ENCODE data around the gene HINT2.

HINT2 gene

DNA sequence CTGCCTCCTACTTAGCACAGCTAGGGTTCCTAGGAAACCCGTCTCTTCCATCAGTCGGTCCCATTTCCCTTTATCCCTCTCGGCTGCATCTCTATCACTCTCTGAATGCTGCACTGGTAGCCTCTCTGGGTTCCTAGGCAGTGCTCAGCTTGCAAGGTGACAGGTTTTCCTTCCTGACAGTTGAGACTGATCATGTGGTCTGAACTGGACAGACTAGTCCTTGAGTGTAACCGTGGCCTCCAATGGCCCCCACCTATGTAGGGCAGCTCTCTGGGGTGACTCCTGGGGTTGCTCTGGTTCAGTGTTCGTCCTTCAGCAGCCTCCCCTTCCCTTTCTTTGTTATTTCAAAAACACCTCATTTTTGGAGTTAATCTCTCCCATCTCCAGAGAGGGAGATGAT lies 18.0 kb upstream of the HINT2 start:
- TF ChIP-seq, protein P1, sequence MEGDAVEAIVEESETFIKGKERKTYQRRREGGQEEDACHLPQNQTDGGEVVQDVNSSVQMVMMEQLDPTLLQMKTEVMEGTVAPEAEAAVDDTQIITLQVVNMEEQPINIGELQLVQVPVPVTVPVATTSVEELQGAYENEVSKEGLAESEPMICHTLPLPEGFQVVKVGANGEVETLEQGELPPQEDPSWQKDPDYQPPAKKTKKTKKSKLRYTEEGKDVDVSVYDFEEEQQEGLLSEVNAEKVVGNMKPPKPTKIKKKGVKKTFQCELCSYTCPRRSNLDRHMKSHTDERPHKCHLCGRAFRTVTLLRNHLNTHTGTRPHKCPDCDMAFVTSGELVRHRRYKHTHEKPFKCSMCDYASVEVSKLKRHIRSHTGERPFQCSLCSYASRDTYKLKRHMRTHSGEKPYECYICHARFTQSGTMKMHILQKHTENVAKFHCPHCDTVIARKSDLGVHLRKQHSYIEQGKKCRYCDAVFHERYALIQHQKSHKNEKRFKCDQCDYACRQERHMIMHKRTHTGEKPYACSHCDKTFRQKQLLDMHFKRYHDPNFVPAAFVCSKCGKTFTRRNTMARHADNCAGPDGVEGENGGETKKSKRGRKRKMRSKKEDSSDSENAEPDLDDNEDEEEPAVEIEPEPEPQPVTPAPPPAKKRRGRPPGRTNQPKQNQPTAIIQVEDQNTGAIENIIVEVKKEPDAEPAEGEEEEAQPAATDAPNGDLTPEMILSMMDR (IDR thresholded peaks at IDR 0.05; ENCODE audit: borderline replicate concordance, control extremely low read depth, extremely low read depth, insufficient read depth, missing control alignments): no peak
- DNase-seq (ENCODE audit: low spot score): no peak
- in situ Hi-C loops (cut with MboI; ENCODE audit: low sequenced_read_pairs, unreplicated experiment): no loop called here

DNA sequence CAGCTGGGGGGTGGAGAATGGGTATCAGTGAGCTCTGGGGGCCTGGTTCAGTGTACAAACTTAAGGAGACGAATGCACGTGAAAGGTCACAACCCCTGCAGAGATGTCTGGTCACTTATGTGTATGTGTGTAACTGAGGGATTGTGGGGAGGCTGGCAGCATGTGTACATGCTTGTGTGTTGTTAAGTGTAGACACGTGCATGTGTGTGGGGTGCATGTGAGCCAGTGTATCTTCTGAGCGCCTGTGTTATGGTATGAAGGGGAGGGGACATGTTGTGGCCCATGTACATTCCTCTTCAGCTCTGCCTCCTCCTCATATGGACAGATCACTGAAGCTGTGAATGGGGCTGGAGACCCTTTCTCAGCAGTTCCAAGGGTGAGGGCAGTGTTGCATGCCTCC lies 16.2 kb upstream of the HINT2 start:
- no peak for DNase-seq (ENCODE audit: low spot score)
- in situ Hi-C loops (cut with MboI; ENCODE audit: low sequenced_read_pairs, unreplicated experiment): no loop called here
- TF ChIP-seq, protein P1 (IDR thresholded peaks at IDR 0.05; ENCODE audit: borderline replicate concordance, control extremely low read depth, extremely low read depth, insufficient read depth, missing control alignments): no peak

DNA sequence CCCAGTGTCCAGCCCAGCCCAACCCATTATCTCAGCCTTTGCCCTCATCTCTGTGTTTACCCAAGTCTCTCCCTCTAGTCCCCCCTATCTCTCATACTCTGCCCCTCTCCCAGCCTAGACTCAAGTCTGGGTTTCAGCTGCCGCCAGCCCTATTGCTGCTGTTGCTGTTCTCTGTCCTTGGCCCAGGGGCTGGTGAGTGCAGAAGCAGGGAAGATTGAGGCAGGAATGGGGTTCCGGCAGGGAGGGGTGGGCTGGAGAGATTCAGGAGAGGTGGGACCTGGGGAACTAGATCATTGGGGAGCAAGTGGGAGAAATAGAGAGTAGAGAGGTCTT lies 14.9 kb upstream of the HINT2 start:
- in situ Hi-C loops (cut with MboI; ENCODE audit: low sequenced_read_pairs, unreplicated experiment): loop anchor here (10.0 kb wide), 1 partner anchor 55 kb away; no protein-coding TSS in a partner anchor
- TF ChIP-seq, protein P1 (IDR thresholded peaks at IDR 0.05; ENCODE audit: borderline replicate concordance, control extremely low read depth, extremely low read depth, insufficient read depth, missing control alignments): no peak
- no peak for DNase-seq (ENCODE audit: low spot score)

DNA sequence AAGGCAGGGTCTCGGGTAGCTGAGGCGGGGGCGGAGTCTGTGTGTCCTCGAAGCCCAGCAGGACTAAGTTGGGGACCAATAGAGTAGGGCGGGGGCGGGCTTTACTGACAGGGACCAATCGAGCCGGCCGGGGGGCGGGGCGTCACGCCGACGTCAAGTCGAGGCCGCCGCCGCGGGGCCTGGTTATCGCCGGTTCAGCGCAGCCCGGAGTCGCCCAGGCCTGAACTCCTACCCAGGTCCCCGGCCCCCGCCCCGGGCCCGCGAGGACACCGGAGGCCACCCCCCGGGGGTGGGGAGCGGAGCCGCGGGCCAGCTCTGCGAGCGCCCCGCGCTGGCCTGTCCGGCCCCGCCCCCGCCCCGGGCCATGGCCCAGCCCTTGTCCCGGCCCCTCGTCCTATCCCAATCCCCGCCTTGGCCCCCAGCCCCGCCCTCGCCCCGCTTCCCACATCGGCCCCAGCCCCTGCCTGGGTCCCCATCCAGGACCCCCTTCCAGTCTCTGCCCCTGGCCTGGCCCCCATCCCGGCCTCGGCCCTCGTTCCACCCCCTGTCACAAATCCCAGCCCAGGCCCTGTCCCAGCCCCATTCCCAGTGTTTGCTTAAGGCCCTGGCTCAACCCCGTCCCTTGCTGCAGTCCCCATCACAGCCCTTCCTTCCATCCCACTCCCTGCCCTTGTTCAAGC lies 14.4 kb upstream of the HINT2 start, which contains the start of gene TMEM8B:
TSS of gene TMEM8B (plus strand) at position 145 of the 680 bp plus-strand sequence. CDS start at position 365, 220 bp downstream.
- peak; percentile 96 for DNase-seq (ENCODE audit: low spot score)
- TF ChIP-seq, protein P1 (IDR thresholded peaks at IDR 0.05; ENCODE audit: borderline replicate concordance, control extremely low read depth, extremely low read depth, insufficient read depth, missing control alignments): no peak
- in situ Hi-C loops (cut with MboI; ENCODE audit: low sequenced_read_pairs, unreplicated experiment): loop anchor here (10.0 kb wide), 1 partner anchor 56 kb away; no protein-coding TSS in a partner anchor

DNA sequence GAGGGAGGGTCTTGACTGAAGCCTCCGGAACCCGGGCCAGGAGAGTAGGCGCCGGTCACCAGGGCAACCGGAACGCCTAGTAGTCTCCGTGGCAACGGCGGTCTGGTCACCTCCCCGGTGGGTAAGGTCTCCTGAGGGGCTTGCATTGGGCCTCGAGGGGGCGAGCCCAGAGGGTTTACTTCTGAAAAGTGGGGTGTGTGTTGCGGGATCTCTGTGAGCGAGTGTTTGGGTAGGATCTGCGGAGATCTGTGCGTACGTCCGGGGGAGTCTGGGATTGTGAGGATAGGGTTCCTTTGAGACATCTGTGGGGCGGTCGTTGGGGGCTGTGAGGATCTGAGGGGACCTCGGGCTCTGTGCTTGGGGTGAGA lies 13.9 kb upstream of the HINT2 start, which contains the start of gene FAM221B:
TSS of gene FAM221B (minus strand) at position 17 of the 368 bp plus-strand sequence. CDS start 2,571 bp downstream, outside the sequence.
- no peak for DNase-seq (ENCODE audit: low spot score)
- TF ChIP-seq, protein P1 (IDR thresholded peaks at IDR 0.05; ENCODE audit: borderline replicate concordance, control extremely low read depth, extremely low read depth, insufficient read depth, missing control alignments): no peak
- in situ Hi-C loops (cut with MboI; ENCODE audit: low sequenced_read_pairs, unreplicated experiment): loop anchor here (10.0 kb wide), 1 partner anchor 56 kb away; no protein-coding TSS in a partner anchor

DNA sequence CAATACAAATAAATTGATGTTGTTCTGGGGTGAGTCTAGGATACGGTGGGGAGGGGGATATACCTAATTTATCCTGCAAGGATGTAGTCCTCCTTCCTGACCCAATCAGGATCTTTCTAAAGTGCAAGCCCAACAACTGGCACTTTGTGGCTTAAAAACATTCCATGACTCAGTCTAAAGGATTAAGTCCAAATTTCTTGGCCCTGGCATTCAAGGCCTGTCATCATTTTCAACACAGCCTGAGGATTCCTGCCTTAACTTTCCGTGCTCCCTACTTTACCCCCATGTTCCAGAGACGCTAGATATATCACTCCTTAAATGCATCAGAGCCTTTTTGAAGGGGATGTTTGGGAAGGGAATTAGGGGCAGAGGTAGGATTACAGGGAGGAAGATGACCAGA lies 12.6 kb upstream of the HINT2 start:
- TF ChIP-seq, protein P1 (IDR thresholded peaks at IDR 0.05; ENCODE audit: borderline replicate concordance, control extremely low read depth, extremely low read depth, insufficient read depth, missing control alignments): no peak
- in situ Hi-C loops (cut with MboI; ENCODE audit: low sequenced_read_pairs, unreplicated experiment): loop anchor here (10.0 kb wide), 1 partner anchor 57 kb away; no protein-coding TSS in a partner anchor
- DNase-seq (ENCODE audit: low spot score): no peak

Data from GM13976 (cell line).